A549 (cell line): ENCODE measurements around the gene VAV3. TPM values are rescaled to one million over a fixed set of nuclear protein-coding genes. Genes with fewer than 3 reads are reported as not detected.

Experiments used
- ATAC-seq, 2 experiments: fragments of 200-7000 bp in 1 of 2; fragments of >200 bp in 1 of 2; cut with Nextera tagmentation in 1 of 2; cut with Tn5 transposase in 1 of 2; 3 replicates each; pipeline versions ENCODE4 v1.8.0 to v1.9.1; 2018 to 2020; ENCODE audit warnings: mild to moderate bottlenecking in 1 of 2, moderate library complexity in 1 of 2
- CTCF ChIA-PET: fragments of 300-600 bp; sonication (Branson Sonifier 250); formaldehyde crosslinking; extraction: SDS; loops from one replicate; lab custom pipeline; 2021; ENCODE audit warnings: antibody characterized with exemption, inconsistent platforms; lab: Yijun Ruan, JAX
- POLR2A ChIA-PET: fragments of 350-600 bp; formaldehyde crosslinking; extraction: SDS; loops from one replicate; lab custom pipeline; 2021; ENCODE audit warnings: antibody characterized with exemption, inconsistent platforms; lab: Yijun Ruan, JAX
- DNase-seq, 2 experiments: peaks; one replicate each; pipeline versions ENCODE4 v3.0.0 to v3.0.0-alpha.2; 2011 to 2016; ENCODE audit warnings: low read depth in 1 of 2, low spot score in 1 of 2
- FAIRE-seq: peaks from 2 replicates; lab custom pipeline; 2011; peaks lifted over from hg19 to GRCh38; lab: Jason Lieb, UNC
- H3K27ac ChIP-seq, 2 experiments: fragments of >200 bp; sonication (Bioruptor Twin); formaldehyde crosslinking; 3 replicates each; pipeline ENCODE4 v1.5.1; 2016 to 2017
- H3K4me1 ChIP-seq: fragments of >200 bp; sonication (Bioruptor Twin); formaldehyde crosslinking; 3 replicates; pipeline ENCODE4 v1.6.1; 2016
- H3K4me2 ChIP-seq: fragments of >200 bp; sonication (Bioruptor Twin); formaldehyde crosslinking; 3 replicates; pipeline ENCODE4 v1.6.1; 2016
- H3K4me3 ChIP-seq: fragments of >200 bp; sonication (Bioruptor Twin); formaldehyde crosslinking; 3 replicates; pipeline ENCODE4 v1.5.1; 2016
- H3K9me3 ChIP-seq: fragments of >200 bp; sonication (Bioruptor Twin); formaldehyde crosslinking; 3 replicates; pipeline ENCODE4 v1.6.1; 2016
- CBX8 ChIP-seq: fragments of 200-600 bp; sonication (generic); IDR thresholded peaks from 2 replicates; pipeline ENCODE4 v1.6.1; 2016
- CEBPB ChIP-seq, 2 experiments: fragments of >200 bp in 1 of 2; sonication (Bioruptor Twin) in 1 of 2; formaldehyde crosslinking in 1 of 2; IDR thresholded peaks; 2 replicates each; pipeline ENCODE4 v1.6.1; 2012 to 2016
- CHD2 ChIP-seq: fragments of 150-350 bp; IDR thresholded peaks from 2 replicates; pipeline ENCODE4 v1.6.1; 2014; ENCODE audit warnings: low read length; ENCODE audit not compliant: partially characterized antibody
- CHD4 ChIP-seq: fragments of 200-600 bp; sonication (generic); IDR thresholded peaks from 2 replicates; pipeline ENCODE4 v1.6.1; 2016; ENCODE audit warnings: antibody characterized with exemption, mild to moderate bottlenecking, borderline replicate concordance
- EHF ChIP-seq: fragments of 250-450 bp; sonication (Bioruptor Pico); IDR thresholded peaks from 2 replicates; pipeline ENCODE4 v1.5.0; 2020; ENCODE audit warnings: mild to moderate bottlenecking
- EHMT2 ChIP-seq: fragments of 200-600 bp; sonication (generic); IDR thresholded peaks from 2 replicates; pipeline ENCODE4 v1.6.1; 2016; ENCODE audit warnings: antibody characterized with exemption, low read depth, mild to moderate bottlenecking, moderate library complexity
- EP300 ChIP-seq, 2 experiments: fragments of >200 bp; sonication (Bioruptor Twin); formaldehyde crosslinking; IDR thresholded peaks; 2 replicates in 1 of 2; 3 replicates in 1 of 2; pipeline ENCODE4 v1.6.1; 2016 to 2017
- FOSB ChIP-seq: fragments of 250-450 bp; sonication (Bioruptor Pico); IDR thresholded peaks from 2 replicates; pipeline ENCODE4 v1.5.0; 2020; ENCODE audit warnings: mild to moderate bottlenecking, moderate library complexity
- FOSL2 ChIP-seq, 2 experiments: fragments of 450-650 bp in 1 of 2; fragments of >200 bp in 1 of 2; sonication (Bioruptor Twin) in 1 of 2; formaldehyde crosslinking; IDR thresholded peaks; 2 replicates each; pipeline versions ENCODE4 v1.5.0 to v1.6.1; 2016 to 2020; ENCODE audit warnings: mild to moderate bottlenecking in 1 of 2, moderate library complexity in 1 of 2
- HDAC2 ChIP-seq: fragments of 200-600 bp; sonication (generic); IDR thresholded peaks from 2 replicates; pipeline ENCODE4 v1.6.1; 2016
- HEYL ChIP-seq: fragments of 250-450 bp; sonication (Bioruptor Pico); IDR thresholded peaks from 2 replicates; pipeline ENCODE4 v1.8.0; 2021; ENCODE audit warnings: mild to moderate bottlenecking, moderate library complexity
- HOXB13 ChIP-seq: fragments of 250-450 bp; sonication (Bioruptor Pico); IDR thresholded peaks from 2 replicates; pipeline ENCODE4 v1.5.0; 2020; ENCODE audit warnings: low read depth, mild to moderate bottlenecking, moderate library complexity
- KDM5A ChIP-seq: fragments of 200-600 bp; sonication (generic); IDR thresholded peaks from 2 replicates; pipeline ENCODE4 v1.6.1; 2016; ENCODE audit warnings: antibody characterized with exemption, mild to moderate bottlenecking
- MAFK ChIP-seq: fragments of 450-650 bp; IDR thresholded peaks from 2 replicates; pipeline ENCODE4 v1.6.1; 2014; ENCODE audit not compliant: partially characterized antibody
- MAZ ChIP-seq: fragments of 150-350 bp; IDR thresholded peaks from 2 replicates; pipeline ENCODE4 v1.6.1; 2014; ENCODE audit warnings: antibody characterized with exemption, low read depth, low read length, borderline replicate concordance
- MYC ChIP-seq: IDR thresholded peaks from 2 replicates; pipeline ENCODE4 v1.6.1; 2012; ENCODE audit warnings: mild to moderate bottlenecking, inconsistent platforms, low read length, improper control_type of control experiment, borderline replicate concordance
- NPAS2 ChIP-seq: fragments of 250-450 bp; sonication (Bioruptor Pico); IDR thresholded peaks from 2 replicates; pipeline ENCODE4 v1.8.0; 2022; ENCODE audit warnings: mild to moderate bottlenecking, moderate library complexity, borderline replicate concordance
- RAD21 ChIP-seq, 2 experiments: fragments of >200 bp in 1 of 2; sonication (Bioruptor Twin) in 1 of 2; formaldehyde crosslinking in 1 of 2; IDR thresholded peaks in 1 of 2; conservative IDR thresholded peaks in 1 of 2; 2 replicates in 1 of 2; 3 replicates in 1 of 2; pipeline ENCODE4 v1.6.1; 2012 to 2018; ENCODE audit warnings: inconsistent platforms in 1 of 2
- RNF2 ChIP-seq: fragments of 200-600 bp; sonication (generic); IDR thresholded peaks from 2 replicates; pipeline ENCODE4 v1.6.1; 2016; ENCODE audit warnings: low read depth, mild to moderate bottlenecking, antibody characterized with exemption, moderate library complexity, borderline replicate concordance
- SMC3 ChIP-seq: fragments of >200 bp; sonication (Bioruptor Twin); formaldehyde crosslinking; IDR thresholded peaks from 3 replicates; pipeline ENCODE4 v1.6.1; 2018; ENCODE audit warnings: inconsistent platforms
- TFCP2L1 ChIP-seq: fragments of 250-450 bp; sonication (Bioruptor Pico); IDR thresholded peaks from 2 replicates; pipeline ENCODE4 v1.5.0; 2021; ENCODE audit warnings: mild to moderate bottlenecking
- TP53 ChIP-seq: fragments of 250-450 bp; sonication (Bioruptor Pico); IDR thresholded peaks from 2 replicates; pipeline ENCODE4 v1.5.0; 2021; ENCODE audit warnings: mild to moderate bottlenecking, moderate library complexity
- ZFP36 ChIP-seq: fragments of 450-650 bp; IDR thresholded peaks from 2 replicates; pipeline ENCODE4 v1.6.1; 2014; ENCODE audit warnings: borderline replicate concordance; ENCODE audit not compliant: partially characterized antibody
- ZNF302 ChIP-seq: fragments of 250-450 bp; sonication (Bioruptor Pico); IDR thresholded peaks from 2 replicates; pipeline ENCODE4 v1.9.0; 2021; ENCODE audit warnings: inconsistent platforms, mild to moderate bottlenecking, moderate library complexity
- WGBS: methylation state at CpG from one replicate; pipeline ENCODE4 v1.1.6; 2017; ENCODE audit errors: missing lambda C conversion rate; 5-methylcytosine and 5-hydroxymethylcytosine counted together
- polyA plus RNA-seq, 4 experiments: library from polyadenylated mRNA; depleted of rRNA in 3 of 4; stranded (reverse); fragments of >200 nt; fragmentation: RNase III in 1 of 4; extraction: RNeasy Plus Mini Kit Qiagen cat#74134 plus additional on column Dnase treatment in 1 of 4; gene quantifications; 2 replicates in 3 of 4; 3 replicates in 1 of 4; pipeline ENCODE4 v1.2.3, GENCODE V29; 2011 to 2017
- TF ChIP-seq, protein P1 (sequence below): fragments of 150-350 bp; IDR thresholded peaks from 2 replicates; pipeline ENCODE4 v1.6.1; 2014; ENCODE audit warnings: low read depth, mild to moderate bottlenecking, low read length
- TF ChIP-seq, protein P2 (sequence below): IDR thresholded peaks from 2 replicates; pipeline ENCODE4 v1.6.1; 2012; ENCODE audit warnings: low read depth, borderline replicate concordance
- TF ChIP-seq, protein P3 (sequence below): fragments of >200 bp; sonication (Bioruptor Twin); formaldehyde crosslinking; IDR thresholded peaks from 3 replicates; pipeline ENCODE4 v1.6.1; 2016

Gene VAV3
- polyA plus RNA-seq, 2 of the 4 experiments (the other 2 are of a cell fraction) = 12.8 to 22.7 TPM

DNA sequence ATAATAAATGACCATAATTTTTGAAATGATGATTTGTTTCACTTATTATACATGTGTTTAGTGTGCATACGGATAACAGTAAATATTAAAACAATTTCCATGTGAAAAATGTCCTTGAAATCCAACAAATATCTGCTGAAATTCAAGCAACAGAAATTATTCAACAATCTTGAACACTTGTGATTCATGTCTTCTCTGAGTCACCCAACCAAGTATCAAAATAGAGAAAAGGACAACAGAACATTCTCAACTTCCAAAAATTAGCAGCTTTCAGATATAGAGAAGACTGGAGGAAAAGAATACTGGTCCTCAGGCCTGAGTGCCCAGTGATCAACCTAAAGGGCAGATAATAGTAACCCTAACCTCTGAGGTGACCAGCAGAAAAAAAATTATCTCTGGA, 90.8 kb downstream of the VAV3 start:
- no peak overlapping the region for H3K27ac ChIP-seq
- WGBS = 4% methylated on average over 1 of the region's 1 CpG
- H3K4me3 ChIP-seq = no peak overlapping the region
- ChIA-PET CTCF (no interaction called here), POLR2A (no interaction called here)
- TF ChIP-seq TFCP2L1 (CRISPR knock-in tag) (no peak), SMC3 (no peak), NPAS2 (CRISPR knock-in tag) (no peak), HOXB13 (CRISPR knock-in tag) (no peak), KDM5A (no peak), FOSB (CRISPR knock-in tag) (no peak)
- TF ChIP-seq, protein P1, sequence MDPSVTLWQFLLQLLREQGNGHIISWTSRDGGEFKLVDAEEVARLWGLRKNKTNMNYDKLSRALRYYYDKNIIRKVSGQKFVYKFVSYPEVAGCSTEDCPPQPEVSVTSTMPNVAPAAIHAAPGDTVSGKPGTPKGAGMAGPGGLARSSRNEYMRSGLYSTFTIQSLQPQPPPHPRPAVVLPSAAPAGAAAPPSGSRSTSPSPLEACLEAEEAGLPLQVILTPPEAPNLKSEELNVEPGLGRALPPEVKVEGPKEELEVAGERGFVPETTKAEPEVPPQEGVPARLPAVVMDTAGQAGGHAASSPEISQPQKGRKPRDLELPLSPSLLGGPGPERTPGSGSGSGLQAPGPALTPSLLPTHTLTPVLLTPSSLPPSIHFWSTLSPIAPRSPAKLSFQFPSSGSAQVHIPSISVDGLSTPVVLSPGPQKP = no peak
- H3K9me3 ChIP-seq = no peaks in the 10 kb centered on the region
- no peak for ATAC-seq
- H3K4me2 ChIP-seq = no peak overlapping the region
- DNase-seq = no peak
- H3K4me1 ChIP-seq = no peaks in the 10 kb centered on the region
- no peak for FAIRE-seq

DNA sequence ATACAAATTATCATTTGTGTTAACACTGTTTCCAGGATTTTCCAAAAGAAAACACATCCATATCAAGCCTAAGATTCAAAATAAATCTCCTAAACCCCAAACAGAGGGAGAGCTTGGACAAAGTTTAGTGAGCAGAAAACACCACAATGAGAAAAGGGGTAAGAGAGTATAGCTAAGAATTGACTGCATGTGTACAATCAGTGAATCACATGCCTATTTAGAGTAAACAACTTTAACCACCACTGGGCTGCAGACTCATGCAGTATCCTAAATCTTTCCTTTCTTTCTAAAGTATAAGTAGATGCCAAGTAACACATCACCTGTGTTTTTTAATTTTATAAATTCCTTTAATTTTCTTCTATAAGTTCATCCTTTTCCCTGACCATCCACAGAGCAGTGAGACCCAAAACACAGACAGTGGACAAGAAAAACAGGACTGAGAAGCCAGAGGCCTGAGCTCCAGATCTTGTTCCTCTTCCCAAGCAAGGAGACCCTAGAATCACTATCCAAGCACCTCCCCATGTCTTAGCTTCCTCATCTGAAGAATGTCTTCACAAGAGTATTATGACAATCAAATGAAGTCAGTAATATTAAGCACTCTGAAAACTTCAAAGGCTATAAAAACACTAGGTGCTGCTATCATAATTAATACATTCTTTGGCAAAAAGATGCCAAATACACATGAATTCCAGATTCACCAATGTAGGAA, 93.1 kb downstream of the VAV3 start:
- Histone ChIP-seq H3K9me3 (no peaks in the 10 kb centered on the region), H3K4me3 (no peak overlapping the region), H3K4me2 (no peak overlapping the region), H3K27ac (no peak overlapping the region), H3K4me1 (no peaks in the 10 kb centered on the region)
- ChIA-PET POLR2A (no interaction called here), CTCF (no interaction called here)
- no peak for ATAC-seq
- no peak for DNase-seq
- TF ChIP-seq RNF2 = no peak
- no peak for TF ChIP-seq MAFK
- no peak for TF ChIP-seq EHMT2
- TF ChIP-seq RAD21 (conservative IDR thresholded peaks at IDR 0.05 in 1 of 2, IDR thresholded peaks at IDR 0.05 in 1 of 2) = no peak
- TF ChIP-seq HEYL = no peak
- TF ChIP-seq MYC = no peak
- no peak for TF ChIP-seq FOSL2 (IDR thresholded peaks at IDR 0.05)
- no peak for TF ChIP-seq FOSL2 (CRISPR knock-in tag; IDR thresholded peaks at IDR 0.05)
- no peak for TF ChIP-seq ZFP36
- TF ChIP-seq EP300 (IDR thresholded peaks at IDR 0.05) = no peak
- TF ChIP-seq KDM5A = no peak
- no peak for TF ChIP-seq TP53 (CRISPR knock-in tag)
- TF ChIP-seq CBX8 = no peak
- TF ChIP-seq HDAC2 = no peak
- no peak for TF ChIP-seq CEBPB (IDR thresholded peaks at IDR 0.05)
- TF ChIP-seq, protein P2, sequence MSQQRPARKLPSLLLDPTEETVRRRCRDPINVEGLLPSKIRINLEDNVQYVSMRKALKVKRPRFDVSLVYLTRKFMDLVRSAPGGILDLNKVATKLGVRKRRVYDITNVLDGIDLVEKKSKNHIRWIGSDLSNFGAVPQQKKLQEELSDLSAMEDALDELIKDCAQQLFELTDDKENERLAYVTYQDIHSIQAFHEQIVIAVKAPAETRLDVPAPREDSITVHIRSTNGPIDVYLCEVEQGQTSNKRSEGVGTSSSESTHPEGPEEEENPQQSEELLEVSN = no peak
- TF ChIP-seq CHD2 = no peak
- TF ChIP-seq HOXB13 (CRISPR knock-in tag) = no peak
- no peak for FAIRE-seq

DNA sequence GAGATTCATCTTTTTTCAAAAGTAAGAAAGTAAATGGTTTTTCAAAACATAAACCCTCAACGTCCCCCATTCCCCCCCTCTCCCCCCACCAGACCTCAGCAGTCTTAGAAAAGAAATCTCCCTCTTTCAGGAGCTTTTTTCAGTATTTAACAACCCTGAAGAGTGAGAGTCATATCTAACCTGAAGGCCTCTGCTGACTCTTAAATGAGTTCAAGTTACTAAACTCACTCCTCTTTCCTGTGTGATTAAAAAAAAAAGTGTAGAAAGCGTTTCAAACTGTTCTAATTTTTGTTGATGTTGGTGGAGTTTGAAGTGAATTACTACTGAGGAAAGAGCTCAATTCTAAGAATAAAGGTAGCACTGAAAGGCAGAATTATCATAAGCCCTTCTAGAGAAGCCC, 93.7 kb downstream of the VAV3 start:
- ATAC-seq (no peak), FAIRE-seq (no peak), DNase-seq (no peak)
- no peaks in the 10 kb centered on the region for H3K9me3 ChIP-seq
- CTCF ChIA-PET = no interaction called here
- H3K4me1 ChIP-seq = no peaks in the 10 kb centered on the region
- H3K27ac ChIP-seq = no peak overlapping the region
- no peak overlapping the region for H3K4me2 ChIP-seq
- POLR2A ChIA-PET = no interaction called here
- H3K4me3 ChIP-seq = no peak overlapping the region
- WGBS = 2% methylated on average over 2 of the region's 2 CpGs
- TF ChIP-seq, protein P3, sequence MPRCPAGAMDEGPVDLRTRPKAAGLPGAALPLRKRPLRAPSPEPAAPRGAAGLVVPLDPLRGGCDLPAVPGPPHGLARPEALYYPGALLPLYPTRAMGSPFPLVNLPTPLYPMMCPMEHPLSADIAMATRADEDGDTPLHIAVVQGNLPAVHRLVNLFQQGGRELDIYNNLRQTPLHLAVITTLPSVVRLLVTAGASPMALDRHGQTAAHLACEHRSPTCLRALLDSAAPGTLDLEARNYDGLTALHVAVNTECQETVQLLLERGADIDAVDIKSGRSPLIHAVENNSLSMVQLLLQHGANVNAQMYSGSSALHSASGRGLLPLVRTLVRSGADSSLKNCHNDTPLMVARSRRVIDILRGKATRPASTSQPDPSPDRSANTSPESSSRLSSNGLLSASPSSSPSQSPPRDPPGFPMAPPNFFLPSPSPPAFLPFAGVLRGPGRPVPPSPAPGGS = no peak
- TF ChIP-seq ZNF302 (CRISPR knock-in tag) (no peak), MAZ (no peak), CHD4 (no peak), EHF (CRISPR knock-in tag) (no peak)
- TF ChIP-seq, protein P1 = no peak
